Chondrocyte (in vitro differentiated cells): ENCODE data around the gene ATP6V1G2. TPM values are rescaled to one million over a fixed set of nuclear protein-coding genes. Genes with fewer than 3 reads are reported as not detected.
"Not testable (repeated sequence)": the region's sequence is repeated elsewhere in the genome, so short reads cannot be mapped to it uniquely, and the experiment has no call there.

Source experiments
- DNase-seq: peaks from one replicate; pipeline ENCODE4 v3.0.0; 2021; ENCODE audit warnings: mixed read lengths, low spot score
- H3K27ac Mint-ChIP-seq: one replicate; pipeline ENCODE4 v1.8.0; 2021; ENCODE audit warnings: mild to moderate bottlenecking, moderate library complexity, mixed read lengths; ENCODE audit not compliant: unreplicated experiment
- H3K27me3 Mint-ChIP-seq: 2 replicates; pipeline ENCODE4 v1.8.0; 2021; ENCODE audit warnings: low read depth, mixed read lengths
- H3K36me3 Mint-ChIP-seq: 2 replicates; pipeline ENCODE4 v1.8.0; 2021; ENCODE audit warnings: low read depth, mixed read lengths
- H3K4me1 Mint-ChIP-seq: 2 replicates; pipeline ENCODE4 v1.8.0; 2021; ENCODE audit warnings: low read depth, mild to moderate bottlenecking, mixed read lengths
- H3K4me3 Mint-ChIP-seq: one replicate; pipeline ENCODE4 v1.8.0; 2021; ENCODE audit warnings: mild to moderate bottlenecking, moderate library complexity, mixed read lengths; ENCODE audit not compliant: unreplicated experiment
- H3K9me3 Mint-ChIP-seq: 2 replicates; pipeline ENCODE4 v1.8.0; 2021; ENCODE audit warnings: low read depth, mixed read lengths
- CTCF ChIP-seq: fragments of 200-600 bp; sonication (generic); IDR thresholded peaks from 2 replicates; pipeline ENCODE4 v1.5.0; 2021; ENCODE audit warnings: antibody characterized with exemption, mild to moderate bottlenecking, moderate library complexity
- long read RNA-seq: library from polyadenylated mRNA; stranded (forward); transcript quantifications from one replicate; pipeline ENCODE4 v2.0.0, GENCODE V29; 2021
- total RNA-seq: library from RNA; stranded (reverse); gene quantifications from 3 replicates; pipeline ENCODE4 v1.2.1, GENCODE V29; 2021

Gene ATP6V1G2
- total RNA-seq: 2.4 to 4.1 TPM (median 3.0 TPM) in 3 replicates
- long read RNA-seq, partial matches to known transcripts: 0 of 2 reads
- long read RNA-seq, other reads (novel, unspliced or antisense): 0 of 2 reads

GRCh38 chr6:31546339-31546957 is at the start of gene ATP6V1G2:
TSS of gene ATP6V1G2 (minus strand) at chr6:31546608. CDS start at chr6:31546559, 49 bp downstream.
- H3K4me3 Mint-ChIP-seq: peak within 1 kb of the TSS; percentile 97
- peaks cover 4% of the 10 kb centered on the region for H3K36me3 Mint-ChIP-seq
- H3K9me3 Mint-ChIP-seq: no peaks in the 10 kb centered on the region
- no peak for DNase-seq
- no peaks in the 10 kb centered on the region for H3K27me3 Mint-ChIP-seq
- peak within 1 kb of the TSS; percentile 97 for H3K27ac Mint-ChIP-seq
- peaks cover 52% of the 10 kb centered on the region for H3K4me1 Mint-ChIP-seq
- TF ChIP-seq CTCF: peak; percentile 95

GRCh38 chr6:31592396-31592771 is 46.0 kb upstream of the ATP6V1G2 start:
- no peaks in the 10 kb centered on the region for H3K9me3 Mint-ChIP-seq
- H3K36me3 Mint-ChIP-seq: no peaks in the 10 kb centered on the region
- no peaks in the 10 kb centered on the region for H3K27me3 Mint-ChIP-seq
- H3K4me3 Mint-ChIP-seq: no peak overlapping the region
- no peak overlapping the region for H3K27ac Mint-ChIP-seq
- no peaks in the 10 kb centered on the region for H3K4me1 Mint-ChIP-seq
- DNase-seq: no peak
- no peak for TF ChIP-seq CTCF

GRCh38 chr6:31590691-31591090 is 44.3 kb upstream of the ATP6V1G2 start:
- not testable (repeated sequence) for H3K9me3 Mint-ChIP-seq, H3K4me3 Mint-ChIP-seq, H3K27me3 Mint-ChIP-seq, H3K36me3 Mint-ChIP-seq, H3K27ac Mint-ChIP-seq, H3K4me1 Mint-ChIP-seq, DNase-seq

- TF ChIP-seq CTCF: no peak
- Mint-ChIP-seq H3K27me3 (no peaks in the 10 kb centered on the region), H3K4me3 (no peak overlapping the region), H3K4me1 (no peaks in the 10 kb centered on the region), H3K36me3 (no peaks in the 10 kb centered on the region), H3K9me3 (no peaks in the 10 kb centered on the region), H3K27ac (no peak overlapping the region)
- no peak for DNase-seq
Observed at GRCh38 chr6:31588871-31589650, 42.7 kb upstream of the ATP6V1G2 start.

GRCh38 chr6:31587791-31588777 is 41.7 kb upstream of the ATP6V1G2 start:
- H3K36me3 Mint-ChIP-seq: no peaks in the 10 kb centered on the region
- H3K4me1 Mint-ChIP-seq: no peaks in the 10 kb centered on the region
- no peak for TF ChIP-seq CTCF
- no peak overlapping the region for H3K4me3 Mint-ChIP-seq
- H3K27ac Mint-ChIP-seq: no peak overlapping the region
- H3K9me3 Mint-ChIP-seq: no peaks in the 10 kb centered on the region
- no peak for DNase-seq
- no peaks in the 10 kb centered on the region for H3K27me3 Mint-ChIP-seq
